Measurements from ENCODE around the gene HMCN2.
"Not testable (repeated sequence)": the region's sequence is repeated elsewhere in the genome, so short reads cannot be mapped to it uniquely, and the experiment has no call there.

The HMCN2 gene

GRCh38 chr9:130239741-130240241 lies 25.8 kb upstream of the HMCN2 start:
- peak; percentile 51 to 53 for DNase-seq

GRCh38 chr9:130240410-130241197 lies 25.0 kb upstream of the HMCN2 start:
- peak in 1 of 2 donors; percentile 37 for DNase-seq

GRCh38 chr9:130241198-130241535 lies 24.4 kb upstream of the HMCN2 start:
- DNase-seq, result no peak

DNA sequence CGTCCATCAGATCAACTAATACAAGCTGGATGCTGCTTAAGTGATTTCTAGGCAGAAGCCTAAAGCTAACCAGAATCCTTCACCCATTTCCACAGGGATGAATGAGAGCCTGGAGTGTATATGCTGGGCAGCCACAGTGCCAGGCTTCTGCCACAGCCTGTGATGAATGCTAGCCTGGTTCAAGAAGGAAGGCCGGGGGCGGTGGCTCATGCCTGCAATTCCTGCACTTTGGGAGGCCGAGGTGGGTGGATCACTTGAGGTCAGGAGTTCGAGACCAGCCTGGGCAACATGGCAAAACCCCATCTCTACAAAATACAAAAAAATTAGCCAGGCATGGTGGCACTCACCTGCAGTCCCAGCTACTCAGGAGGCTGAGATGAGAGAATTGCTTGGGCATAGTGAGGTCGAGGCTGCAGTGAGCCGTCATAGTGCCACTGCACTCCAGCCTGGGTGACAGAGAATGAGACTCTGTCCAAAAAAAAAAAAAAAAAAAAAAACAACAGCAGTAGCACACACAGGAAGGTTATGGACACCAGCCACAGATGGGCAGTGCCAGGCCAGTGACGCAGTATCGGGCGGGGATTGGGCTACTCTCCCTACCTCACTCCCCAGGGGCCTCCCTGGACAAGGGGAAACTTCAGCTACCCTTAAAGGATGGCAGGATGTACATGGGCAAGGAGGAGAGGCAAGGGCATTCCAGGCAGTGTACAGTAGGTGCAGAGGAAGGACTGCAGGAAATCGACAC lies 23.1 kb upstream of the HMCN2 start:
- no peak for DNase-seq

- peak; percentile 85 to 86 for DNase-seq
Measured at GRCh38 chr9:130243015-130243881, 22.3 kb upstream of the HMCN2 start.

DNA sequence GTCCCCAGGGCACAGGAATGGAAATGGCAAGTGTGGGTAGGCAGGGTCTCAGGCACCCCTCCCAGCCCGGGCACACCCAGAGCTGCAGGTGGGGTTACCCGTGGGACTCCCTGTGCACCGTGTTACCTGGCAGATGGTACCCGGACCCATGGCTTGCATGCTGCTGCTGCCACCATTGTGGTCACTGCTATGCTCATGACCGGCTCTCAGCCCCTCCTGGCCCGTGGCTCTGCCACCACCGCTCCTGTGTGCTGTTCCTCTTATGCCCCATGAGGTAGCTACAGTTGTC lies 21.7 kb upstream of the HMCN2 start:
- no peak for DNase-seq

DNA sequence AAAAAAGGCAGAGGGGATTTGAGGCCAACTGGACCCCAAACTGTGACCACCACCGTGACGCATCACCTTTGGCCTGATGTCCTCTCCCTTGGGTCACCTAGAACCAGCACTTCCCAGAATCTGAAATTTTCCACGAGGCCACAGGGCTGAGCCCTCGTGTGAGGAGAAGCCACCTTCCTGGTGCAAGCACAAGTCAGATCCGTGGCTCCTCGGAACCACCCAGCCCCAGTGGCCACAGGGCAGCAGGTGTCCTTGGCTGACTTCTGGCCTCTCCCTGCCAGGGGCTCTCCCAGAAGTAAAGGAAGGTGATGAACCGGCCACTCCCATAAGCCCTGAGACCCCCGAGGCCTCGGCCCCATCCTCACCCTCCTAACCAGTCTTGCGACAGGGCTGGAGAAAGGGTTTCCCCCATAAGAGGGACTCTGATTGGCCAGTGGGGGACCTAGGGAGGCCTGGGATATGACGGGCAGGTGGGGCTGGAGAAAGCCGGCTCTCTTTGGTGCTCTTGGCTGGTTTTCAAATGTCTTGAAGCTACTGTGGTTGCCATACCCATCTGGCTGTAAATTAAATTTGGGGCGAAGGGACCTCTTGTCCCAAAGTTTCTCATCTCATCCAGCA lies 20.9 kb upstream of the HMCN2 start:
- no peak for DNase-seq

- DNase-seq, result no peak
Measured at GRCh38 chr9:130245474-130245873, 20.1 kb upstream of the HMCN2 start.

- DNase-seq, result no peak
Measured at GRCh38 chr9:130246126-130246525, 19.4 kb upstream of the HMCN2 start.

- no peak for DNase-seq
Measured at GRCh38 chr9:130254747-130255630, 10.6 kb upstream of the HMCN2 start.

DNA sequence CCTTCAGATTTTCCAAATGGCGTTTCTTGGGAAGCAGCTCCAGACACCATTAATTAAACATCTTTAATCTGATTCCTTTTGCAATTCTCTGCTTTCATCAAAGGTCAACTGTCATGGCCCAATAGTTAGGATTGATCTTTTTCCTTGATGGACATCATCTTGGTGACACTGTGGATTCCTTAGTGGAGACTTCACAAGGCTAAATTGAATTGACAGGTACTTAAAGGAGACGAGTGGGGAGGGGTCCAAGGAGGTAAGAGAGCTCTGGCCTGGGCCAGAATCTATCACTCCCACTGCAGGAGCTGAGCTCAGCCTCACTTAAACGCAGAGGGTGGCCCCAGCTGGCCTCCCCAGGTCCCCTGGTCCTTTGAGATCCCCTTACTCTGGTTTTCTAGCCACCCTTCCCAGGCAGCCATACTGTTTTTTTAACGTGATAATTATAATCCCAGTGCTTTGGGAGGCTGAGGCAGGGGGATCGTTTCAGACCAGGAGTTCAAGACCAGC lies 9.9 kb upstream of the HMCN2 start:
- no peak for DNase-seq

DNA sequence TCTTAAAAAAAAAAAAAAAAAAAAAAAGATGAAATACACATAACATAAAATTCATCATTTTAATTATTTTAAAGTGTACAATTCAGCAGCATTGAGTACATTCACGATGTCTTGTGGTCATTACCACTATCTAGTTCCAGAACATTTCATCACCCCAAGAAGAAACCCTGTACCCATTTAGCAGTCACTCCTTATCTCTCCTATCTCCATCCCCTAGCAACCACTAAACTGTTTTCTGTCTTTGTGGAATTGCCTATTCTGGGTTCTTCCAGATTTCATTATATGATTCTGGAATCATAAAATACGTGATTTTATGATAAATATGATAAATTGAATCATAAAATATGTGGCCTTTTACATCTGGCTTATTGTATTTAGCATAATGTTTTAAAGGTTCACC lies 8.9 kb upstream of the HMCN2 start:
- no peak for DNase-seq

- DNase-seq, result not testable (repeated sequence)
Measured at GRCh38 chr9:130258137-130258536, 7.4 kb upstream of the HMCN2 start.

DNA sequence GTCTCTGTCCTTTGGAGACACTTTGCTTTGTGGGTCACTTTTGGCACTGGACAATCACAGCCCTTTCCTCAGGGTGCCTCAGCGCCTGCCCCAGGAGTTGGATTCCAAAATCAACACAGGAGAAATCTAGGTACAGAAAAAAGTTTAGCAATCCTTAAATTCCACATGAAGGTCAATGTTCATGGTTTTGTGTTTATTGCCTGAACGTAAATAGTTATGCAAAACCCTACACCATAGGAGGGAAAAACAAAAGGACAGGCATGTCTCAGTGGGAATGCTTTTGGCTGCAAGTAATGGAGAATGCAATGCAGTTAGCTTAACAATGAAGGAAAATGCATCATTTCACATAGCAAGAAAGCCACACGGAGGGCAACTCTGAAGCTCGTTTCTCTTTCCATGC lies 6.5 kb upstream of the HMCN2 start:
- DNase-seq, result no peak

DNA sequence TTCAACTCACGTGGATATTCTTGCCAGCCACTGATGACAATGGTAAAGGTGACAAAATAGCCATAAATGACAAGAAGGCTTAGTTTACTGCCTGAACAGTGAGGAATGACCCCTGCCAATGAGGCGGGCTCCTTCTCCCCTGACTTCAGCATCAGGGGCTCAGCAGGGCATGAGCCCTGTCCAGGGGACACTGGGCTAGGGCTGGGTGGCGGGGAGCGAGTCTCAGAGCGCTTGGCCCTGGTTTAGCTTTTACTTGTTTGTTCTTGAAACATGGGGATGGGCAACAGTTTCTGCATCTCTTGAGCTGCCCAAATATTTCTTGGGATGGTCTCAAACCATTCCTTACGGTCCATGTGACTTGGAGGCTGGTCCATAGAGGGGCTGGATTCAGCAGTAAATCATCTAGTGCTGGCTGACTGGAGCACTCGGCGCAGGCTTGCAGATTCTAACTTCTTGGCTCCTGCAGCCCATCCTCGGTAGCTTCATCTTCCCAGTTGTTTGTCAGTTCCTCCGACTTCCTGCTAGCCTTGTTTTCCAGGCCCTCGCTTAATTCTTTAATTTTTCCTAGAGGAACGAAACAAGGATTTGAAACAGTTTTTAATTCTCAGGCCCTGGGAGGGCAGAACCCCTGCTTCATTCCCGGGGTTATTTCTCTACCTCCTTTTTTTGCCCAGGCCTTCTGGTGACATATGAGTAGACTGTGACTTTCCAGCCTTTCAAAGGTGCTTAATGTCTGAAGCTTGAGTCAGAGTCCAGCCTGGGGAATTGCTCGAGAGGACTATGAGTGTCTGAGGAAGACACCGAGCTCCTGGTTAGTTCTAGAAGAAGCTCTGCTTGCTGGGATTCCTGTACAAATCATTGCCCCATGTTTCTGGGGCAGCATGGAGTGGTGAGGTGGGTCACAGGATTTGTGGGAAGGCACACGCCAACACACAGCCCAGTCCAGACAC lies 4.5 kb upstream of the HMCN2 start:
- no peak for DNase-seq

DNA sequence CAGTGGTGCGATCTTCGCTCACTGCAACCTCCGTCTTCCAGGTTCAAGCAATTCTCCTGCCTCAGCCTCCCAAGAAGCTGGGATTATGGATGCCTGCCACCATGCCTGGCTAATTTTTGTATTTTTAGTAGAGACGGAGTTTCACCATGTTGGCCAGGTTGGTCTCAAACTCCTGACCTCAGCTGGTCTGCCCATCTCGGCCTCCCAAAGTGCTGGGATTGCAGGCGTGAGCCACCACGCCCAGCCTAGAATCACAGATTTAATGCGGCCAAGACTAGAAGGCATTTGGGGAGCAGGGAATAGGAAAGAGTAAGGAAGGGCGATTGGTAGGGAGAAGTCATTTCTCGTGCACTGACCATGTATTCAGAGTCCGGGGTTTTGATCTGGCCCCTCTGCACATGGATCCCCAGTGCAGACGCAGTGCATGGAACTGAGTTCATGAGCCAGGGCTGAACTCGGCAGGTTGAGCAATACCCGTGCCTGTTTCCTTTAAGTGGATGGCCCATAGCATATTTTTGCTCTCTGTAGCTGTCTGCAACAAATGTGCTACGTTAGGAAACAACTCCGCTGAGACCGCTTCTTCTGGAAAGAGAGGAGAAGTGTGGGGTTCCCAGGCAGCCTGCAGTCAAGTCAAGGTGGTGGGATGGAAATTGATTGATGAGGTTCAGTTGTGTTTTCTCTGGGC lies 3.4 kb upstream of the HMCN2 start:
- no peak for DNase-seq

DNA sequence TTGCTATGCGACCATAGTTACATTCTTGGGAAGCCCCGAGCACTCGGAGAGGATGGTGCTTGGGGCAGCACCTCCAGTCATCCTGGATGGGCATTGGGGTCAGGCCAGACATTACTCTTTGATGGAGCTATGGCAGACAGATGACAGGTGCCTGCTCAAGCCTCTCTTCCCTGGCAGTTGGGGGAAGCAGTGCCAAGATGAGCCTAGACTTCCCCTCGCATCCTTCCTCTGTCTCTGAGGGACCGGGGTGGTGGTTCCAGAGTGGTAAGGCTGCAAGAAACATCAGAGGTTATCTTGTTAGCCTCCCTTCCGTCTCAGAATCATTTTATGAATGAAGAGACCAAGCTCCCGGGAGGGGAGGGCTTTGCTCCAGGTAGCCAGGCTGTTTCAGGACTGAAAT lies 2.8 kb upstream of the HMCN2 start:
- no peak for DNase-seq

- no peak for DNase-seq
Measured at GRCh38 chr9:130263601-130264413, 1.8 kb upstream of the HMCN2 start.
